Head of caudate nucleus (tissue), 42 donors: ENCODE measurements around the gene B9D1.

ENCODE experiments used
- DNase-seq, 42 donors: peaks; one replicate each; pipeline versions ENCODE4 v3.0.0 to v3.0.0-alpha.2; 2020 to 2021; ENCODE audit warnings: mixed read lengths in 7 of 42
- intact Hi-C: fragments of 100-400 bp; cut with DNase I; formaldehyde crosslinking; loops from one replicate; pipeline ENCODE4 v1.15.0; 2022

Gene B9D1, protein sequence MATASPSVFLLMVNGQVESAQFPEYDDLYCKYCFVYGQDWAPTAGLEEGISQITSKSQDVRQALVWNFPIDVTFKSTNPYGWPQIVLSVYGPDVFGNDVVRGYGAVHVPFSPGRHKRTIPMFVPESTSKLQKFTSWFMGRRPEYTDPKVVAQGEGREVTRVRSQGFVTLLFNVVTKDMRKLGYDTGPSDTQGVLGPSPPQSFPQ

GRCh38 chr17:19362277-19363113 is at the start of gene B9D1:
TSS of gene B9D1 (minus strand) at chr17:19362723. CDS start at chr17:19362569, 154 bp downstream.
- peak; percentile 88 to 97 (median 94) for DNase-seq
- intact Hi-C loops, result no loop called here

DNA sequence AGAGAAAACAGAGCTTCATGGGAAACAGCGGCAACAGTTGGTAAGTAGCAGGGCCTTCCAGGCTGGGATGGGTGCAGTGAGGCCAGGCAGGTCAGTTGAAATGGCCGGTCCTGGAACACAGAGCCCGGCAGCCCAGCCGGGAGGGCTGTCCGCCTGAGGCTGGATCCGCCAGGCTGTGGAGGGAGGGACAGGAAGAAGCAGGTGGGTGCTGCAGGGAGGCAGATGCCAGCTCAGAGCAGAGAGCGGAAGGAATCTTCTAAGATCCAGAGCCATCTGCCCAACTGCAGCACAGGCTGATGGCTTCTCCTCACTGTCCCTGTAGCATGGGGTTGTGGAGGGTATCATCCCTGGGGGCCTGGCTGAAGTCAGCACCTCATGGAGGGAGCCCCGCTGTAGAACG is 49.1 kb upstream of the B9D1 start:
- intact Hi-C loops, result no loop called here
- DNase-seq, result peak in 36 of 42 donors; percentile 22 to 80 (median 50)

DNA sequence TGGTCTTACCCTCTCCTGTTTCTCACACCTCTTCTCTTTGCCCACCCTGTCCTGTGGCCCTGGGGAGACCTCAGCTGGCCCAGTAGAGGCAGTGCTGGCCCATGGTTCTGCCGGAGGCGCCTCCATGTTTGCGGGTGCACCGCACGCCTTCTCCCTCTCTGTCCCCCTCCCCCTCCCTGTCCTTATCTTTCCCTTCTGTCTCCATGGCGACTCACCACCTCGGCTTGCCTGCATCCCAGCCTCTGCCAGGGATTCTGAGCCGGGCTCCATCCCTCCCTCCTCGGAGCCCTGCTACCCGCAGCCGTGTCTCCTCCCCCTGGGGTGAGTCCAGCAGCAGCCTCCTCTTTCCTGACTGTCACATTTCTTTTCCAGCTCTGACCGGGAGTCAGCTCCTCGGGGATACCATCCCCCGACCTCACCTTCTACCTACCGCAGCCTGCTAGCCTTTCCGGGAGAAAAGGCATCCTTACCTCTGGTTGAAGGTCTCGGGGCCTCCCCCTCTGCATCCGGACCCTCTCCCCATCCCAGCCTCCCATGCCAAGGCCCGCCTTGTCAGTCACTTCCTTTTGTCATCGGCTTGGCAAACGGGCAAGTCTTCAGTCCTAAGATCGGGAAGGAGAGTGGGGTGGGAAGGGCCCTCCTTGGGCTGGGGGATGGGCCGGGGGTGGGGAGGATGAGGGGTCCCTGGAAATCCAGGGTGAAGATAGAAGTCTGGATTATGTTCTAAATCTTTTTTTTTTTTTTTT is 48.5 kb upstream of the B9D1 start, which contains the start of gene RNF112:
Gene RNF112 (plus strand): TSS at position 358 of the 746 bp plus-strand sequence. CDS start 177 bp downstream, at position 535.
- peak; percentile 46 to 90 (median 73) for DNase-seq
- intact Hi-C loops, result no loop called here

DNA sequence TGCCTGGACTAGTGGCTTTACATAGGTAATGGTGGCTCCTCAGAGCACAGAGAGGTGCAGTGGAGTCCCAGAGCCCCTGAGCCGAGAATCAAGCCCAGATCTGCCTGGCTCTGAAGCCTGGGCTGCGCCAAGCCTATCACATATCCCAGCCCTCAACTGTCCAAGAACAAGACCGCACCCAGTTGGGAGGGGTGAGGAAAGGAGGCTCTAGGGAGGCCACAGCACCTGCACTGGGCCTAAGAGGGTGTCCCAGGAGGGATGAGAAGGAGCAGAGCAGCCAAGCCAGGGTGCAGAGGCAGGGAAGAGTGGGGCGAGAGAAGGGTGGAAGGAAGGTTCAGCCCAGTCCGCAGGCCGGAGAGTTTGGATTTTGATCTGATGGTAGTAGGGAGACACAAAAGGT is 47.6 kb upstream of the B9D1 start:
- intact Hi-C loops, result no loop called here
- DNase-seq, result no peak

DNA sequence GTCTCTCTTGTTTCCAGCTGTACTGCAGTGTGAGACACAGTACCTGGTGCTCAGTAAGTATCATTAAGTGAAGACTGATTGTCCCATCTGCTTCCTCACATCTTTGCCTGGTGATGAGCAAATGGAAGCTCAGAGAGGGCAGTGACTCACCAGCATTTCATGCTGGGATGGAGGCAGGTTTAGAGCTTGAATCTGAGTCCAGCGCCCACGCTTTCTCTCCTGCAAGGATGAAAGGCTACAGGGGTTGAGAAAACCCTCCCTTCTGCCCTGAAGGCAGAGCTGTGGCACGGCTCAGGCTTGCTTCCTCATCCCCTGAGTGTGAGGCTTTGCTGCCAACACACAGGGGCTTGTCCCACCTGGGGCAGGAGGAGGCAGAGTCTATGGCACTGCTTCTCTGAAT is 47.0 kb upstream of the B9D1 start:
- intact Hi-C loops, result no loop called here
- DNase-seq, result peak in 39 of 42 donors; percentile 33 to 88 (median 65)

GRCh38 chr17:19409066-19409465 is 46.5 kb upstream of the B9D1 start:
- DNase-seq, result no peak
- intact Hi-C loops, result no loop called here

- no peak for DNase-seq
- intact Hi-C loops, result no loop called here
Measured at GRCh38 chr17:19408346-19408710, 45.8 kb upstream of the B9D1 start.

GRCh38 chr17:19407601-19408345 is 45.2 kb upstream of the B9D1 start:
- DNase-seq, result no peak

GRCh38 chr17:19405114-19405513 is 42.6 kb upstream of the B9D1 start:
- DNase-seq, result no peak
- intact Hi-C loops, result no loop called here

More at GRCh38 chr17:19407601-19408345, 45.2 kb upstream of the B9D1 start:
- intact Hi-C loops, result no loop called here

DNA sequence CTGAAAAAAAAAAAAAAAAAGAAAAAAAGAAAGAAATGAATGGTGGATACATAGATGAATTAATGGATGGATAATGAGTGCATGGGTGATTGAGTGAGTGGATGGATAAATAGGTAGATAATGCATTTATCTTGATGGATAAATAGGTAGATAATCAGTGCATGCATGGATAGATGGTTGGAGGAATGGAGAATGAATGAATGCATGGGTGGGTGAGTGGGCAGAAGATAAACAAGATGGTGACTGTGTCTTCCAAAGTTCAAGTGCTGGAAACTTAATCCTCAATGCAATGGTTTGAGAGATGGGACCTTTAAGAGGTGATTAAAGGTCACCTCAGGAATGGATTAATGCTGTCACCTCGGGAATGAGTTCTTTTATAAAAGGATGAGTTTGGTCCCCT is 41.7 kb upstream of the B9D1 start:
- intact Hi-C loops, result no loop called here
- DNase-seq, result no peak

- no peak for DNase-seq
- intact Hi-C loops, result no loop called here
Measured at GRCh38 chr17:19403021-19403420, 40.5 kb upstream of the B9D1 start.

GRCh38 chr17:19402171-19402570 is 39.6 kb upstream of the B9D1 start:
- DNase-seq, result no peak
- intact Hi-C loops, result no loop called here

DNA sequence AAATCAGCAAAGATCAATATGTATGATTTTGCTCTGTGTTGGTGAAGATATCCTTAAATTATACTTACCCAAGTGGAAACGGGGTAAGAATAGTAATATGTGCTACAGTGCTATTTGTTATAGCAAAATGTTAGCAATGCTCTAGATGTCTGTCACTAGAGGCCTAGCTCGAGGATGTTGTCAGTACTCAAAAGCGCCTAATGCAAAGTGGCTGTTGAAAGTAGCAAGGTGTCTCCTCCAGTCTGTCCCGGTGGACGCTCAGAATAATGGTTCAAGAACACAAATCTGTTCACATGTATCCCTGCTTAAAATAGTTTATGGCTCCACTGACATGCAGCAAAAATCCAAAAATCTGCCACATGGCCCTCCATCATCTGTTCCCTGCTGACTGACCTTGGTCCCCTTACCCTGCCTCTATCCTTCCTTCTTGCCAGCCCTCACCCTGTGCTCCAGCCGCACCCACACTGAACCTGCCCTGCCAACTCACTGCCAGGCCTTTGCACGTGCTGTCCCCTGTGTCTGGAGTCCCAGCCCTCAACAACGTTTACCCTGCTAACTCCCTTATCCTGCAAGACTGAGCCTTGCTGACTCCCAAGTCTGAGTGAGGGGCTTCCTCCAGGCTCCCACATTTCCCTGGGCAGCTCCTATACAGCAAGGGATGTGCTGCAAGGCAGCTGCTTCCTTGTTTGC is 38.9 kb upstream of the B9D1 start:
- intact Hi-C loops, result no loop called here
- no peak for DNase-seq

GRCh38 chr17:19399750-19400450 is 37.4 kb upstream of the B9D1 start:
- DNase-seq, result no peak
- intact Hi-C loops, result no loop called here

DNA sequence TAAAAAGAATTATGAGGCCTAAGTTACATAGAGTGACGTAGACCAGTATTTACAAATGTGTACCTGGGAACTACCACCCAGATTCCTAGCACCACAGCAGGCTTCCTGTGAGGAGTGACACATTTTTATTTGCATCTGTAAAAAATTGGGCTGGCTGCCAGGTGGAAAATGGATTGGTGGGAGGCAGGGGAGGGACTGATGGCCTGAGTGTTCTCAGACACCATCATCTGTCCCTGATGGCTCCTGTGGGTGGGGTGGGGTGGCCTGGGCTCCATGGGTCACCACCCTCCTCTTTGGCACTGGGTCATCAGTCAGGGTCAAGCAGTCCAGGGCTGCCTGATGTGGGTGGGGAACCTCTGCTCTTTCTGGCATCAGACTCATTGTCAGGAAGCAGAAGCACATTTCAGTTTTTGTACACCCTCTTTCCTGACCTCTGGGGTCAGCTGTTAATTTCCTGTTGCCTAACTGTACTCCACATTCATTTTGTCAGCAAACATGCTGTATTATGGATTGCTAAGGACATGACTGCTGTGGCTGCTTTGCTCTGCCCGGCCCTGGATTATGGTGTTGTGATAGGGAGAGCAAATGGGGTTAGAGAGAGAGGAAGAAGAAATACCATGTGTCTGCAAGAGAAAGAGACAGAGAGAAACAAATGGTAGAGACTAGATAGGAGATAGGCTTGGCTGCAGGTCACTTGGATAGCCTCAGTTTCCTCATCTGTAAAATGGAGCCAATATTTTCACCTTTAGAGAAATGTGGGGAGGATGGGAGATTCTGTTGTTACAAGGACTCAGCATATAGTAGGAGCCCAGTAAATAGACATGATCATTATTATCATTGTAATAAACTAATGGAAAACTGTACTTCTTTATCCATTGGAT is 36.0 kb upstream of the B9D1 start:
- no peak for DNase-seq
- intact Hi-C loops, result no loop called here

DNA sequence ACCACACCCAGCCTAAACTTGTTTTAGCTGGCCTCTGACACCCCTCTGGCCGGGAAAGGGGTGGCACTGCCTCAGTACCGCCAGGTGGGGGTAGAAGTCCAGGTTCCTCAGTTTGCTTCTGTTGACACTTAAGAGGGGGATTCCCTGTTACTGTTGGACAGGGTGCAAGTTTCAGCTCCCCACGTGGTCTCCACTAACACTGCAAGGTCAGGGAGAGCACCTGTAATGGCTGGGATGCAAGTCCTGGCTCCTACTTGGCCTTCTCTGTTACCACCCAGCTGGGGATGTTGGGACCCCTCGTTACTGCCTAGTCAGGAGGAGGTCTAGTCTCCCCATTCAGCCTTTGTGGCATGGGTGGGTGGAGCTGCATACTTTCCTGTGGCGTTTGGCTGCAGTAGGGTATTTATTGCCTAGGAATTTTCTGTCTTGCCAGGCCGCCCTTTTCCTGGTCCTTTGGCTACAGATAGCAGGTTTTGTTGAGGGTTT is 35.1 kb upstream of the B9D1 start:
- peak in 2 of 42 donors; percentile 4 to 13 for DNase-seq
- intact Hi-C loops, result no loop called here

DNA sequence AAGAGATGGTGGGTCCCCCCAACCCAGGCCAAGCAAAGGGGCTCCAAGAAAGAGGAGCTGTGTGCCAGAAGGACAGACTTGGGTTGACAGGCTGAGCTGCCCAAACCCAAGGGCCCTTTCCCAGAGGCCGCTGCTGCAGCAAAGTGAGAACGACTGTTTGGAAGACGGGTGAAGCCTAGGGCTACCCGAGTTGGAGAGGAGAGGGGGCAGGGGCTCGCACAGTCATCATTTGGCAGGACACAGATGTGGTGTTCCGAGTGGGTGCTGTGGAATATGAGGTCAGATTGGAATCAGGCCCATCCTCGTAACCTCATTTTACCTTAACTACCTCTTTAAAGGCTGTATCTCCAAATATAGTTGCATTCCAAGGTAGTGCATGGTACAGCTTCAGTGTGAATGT is 29.8 kb upstream of the B9D1 start:
- peak in 2 of 42 donors; percentile 15 to 31 for DNase-seq
- intact Hi-C loops, result no loop called here
